ENCODE results near the gene PTPRQ.

GRCh38 chr12:80593766-80594165 lies 149.7 kb downstream of the PTPRQ start:
- TF ChIP-seq GATA2 (IDR thresholded peaks at IDR 0.05; ENCODE audit: low read depth, low read length) (no peak), GATA3 (IDR thresholded peaks at IDR 0.05; ENCODE audit: low read depth, low read length) (no peak)

All from SH-SY5Y (cell line).